HG03025 (cell line): Measurements from ENCODE around the gene IL37.

Experiments used
- ATAC-seq: cut with Tn5 transposase; IDR thresholded peaks from one replicate; pipeline ENCODE4 v1.9.1; 2021; ENCODE audit warnings: mild to moderate bottlenecking, moderate library complexity; ENCODE audit not compliant: unreplicated experiment, low FRiP score

The IL37 gene, protein sequence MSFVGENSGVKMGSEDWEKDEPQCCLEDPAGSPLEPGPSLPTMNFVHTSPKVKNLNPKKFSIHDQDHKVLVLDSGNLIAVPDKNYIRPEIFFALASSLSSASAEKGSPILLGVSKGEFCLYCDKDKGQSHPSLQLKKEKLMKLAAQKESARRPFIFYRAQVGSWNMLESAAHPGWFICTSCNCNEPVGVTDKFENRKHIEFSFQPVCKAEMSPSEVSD

DNA sequence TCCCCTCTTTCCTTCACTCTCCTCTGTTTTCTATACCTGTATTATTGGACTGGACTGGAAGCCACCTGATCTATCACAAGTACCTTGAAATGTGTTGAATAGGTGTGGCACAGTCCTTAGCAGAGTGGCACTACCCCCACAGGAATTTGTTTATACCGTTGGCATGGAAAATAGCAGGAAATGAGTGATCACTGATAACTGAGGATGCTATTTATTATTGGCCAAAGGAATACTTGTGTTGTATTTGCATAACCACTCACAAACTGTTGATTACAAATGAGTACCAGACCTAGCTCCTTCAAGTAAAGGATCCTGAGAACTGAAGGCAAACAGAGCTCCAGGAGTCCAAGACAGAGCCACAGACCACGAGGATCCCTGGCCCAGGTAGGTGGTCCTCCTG is at the start of gene IL37:
TSS of gene IL37 (plus strand) at position 301 of the 400 bp plus-strand sequence. CDS start 1,848 bp downstream, outside the sequence.
- ATAC-seq, result no peak

DNA sequence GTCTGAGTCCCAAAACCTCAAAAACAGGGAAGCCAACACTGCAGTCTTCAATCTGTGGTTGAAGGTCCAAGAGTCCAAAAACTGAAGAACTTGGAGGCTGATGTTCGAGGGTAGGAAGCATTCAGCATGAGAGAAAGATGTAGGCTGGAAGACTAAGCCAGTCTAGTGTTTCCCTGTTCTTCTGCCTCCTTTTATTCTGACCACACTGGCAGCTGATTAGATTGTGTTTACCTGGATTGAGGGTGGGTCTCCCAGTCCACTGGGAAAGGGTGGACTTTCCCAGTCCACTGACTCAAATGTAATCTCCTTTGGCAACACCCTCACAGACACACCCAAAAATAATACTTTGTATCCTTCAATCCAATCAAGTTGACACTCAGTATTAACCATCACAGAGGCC is 46.9 kb upstream of the IL37 start:
- ATAC-seq, result no peak

DNA sequence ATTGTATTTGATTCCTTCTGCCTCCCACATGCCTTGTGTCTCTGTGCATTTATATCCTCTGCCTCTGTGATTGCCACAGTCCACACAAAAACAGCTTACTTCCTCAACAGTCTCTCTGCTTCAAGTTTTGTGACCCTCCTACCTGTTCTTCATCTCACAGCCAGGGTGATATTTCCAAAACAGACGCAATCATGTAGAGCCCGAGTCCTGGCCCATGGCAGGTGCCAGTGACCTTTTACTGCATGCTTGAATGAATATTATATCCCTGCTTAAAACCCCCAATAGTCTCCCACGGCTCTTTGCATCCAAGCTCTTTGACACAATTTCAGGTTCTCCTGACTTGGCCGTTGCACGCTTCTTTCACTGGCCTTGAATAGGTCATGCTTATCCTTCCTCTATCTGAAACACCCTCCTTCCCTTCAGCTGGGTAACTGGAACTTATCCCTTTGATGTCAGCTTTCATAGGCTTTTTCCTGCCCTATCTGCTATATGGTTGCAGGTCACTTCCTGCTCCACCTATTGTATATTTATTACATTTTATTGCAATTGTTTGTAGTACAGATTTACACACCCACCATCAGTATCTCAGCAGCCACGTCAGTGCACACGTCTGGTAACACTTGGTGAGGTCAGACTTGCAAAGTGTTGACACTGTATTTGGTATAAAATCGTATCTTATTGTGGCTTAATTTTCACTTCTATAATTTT is 44.7 kb upstream of the IL37 start:
- no peak for ATAC-seq

DNA sequence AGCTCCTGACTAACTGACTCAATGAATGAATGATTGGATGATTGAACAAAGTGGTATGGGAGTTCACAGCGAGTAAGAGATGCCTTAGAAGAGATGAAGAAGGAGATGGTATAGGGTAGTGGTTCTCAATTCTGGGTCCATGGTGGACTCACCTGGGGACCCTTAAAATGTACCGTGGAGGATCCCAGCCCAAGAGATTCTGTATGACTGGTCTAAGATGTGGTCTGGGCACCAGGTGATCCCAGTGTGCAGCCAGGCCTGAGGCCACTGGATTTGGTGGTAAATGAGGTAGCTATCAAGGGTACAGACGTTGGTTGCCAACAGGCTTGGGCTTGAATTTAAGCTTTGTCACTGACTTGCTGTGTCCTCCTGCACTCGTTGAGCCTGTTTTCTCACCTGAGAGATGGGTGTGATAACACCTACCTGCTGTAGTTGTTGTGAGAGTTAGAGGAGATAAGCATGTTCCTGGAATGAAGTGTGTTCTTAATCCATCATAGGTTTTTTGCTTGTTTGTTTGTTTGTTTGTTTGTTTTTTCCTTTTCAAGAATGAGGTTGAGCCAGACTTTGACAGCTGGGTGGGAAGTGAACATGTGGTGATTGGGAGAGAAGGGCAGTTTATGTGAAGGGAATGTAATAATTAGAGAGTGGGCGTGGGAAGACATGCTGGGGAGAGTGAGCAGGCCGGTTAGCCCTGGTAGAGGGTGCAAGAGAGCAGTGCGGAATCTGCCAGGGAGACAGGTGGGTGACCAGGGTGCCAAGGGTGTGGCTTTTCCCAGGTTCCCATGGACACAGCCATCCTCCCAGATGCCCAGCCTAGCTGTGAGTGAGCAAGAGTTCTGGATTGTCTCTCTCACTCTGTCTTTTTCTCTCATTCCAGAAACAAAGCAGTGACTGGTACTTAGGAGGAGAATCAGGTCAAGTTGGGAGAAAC is 43.0 kb upstream of the IL37 start:
- no peak for ATAC-seq

DNA sequence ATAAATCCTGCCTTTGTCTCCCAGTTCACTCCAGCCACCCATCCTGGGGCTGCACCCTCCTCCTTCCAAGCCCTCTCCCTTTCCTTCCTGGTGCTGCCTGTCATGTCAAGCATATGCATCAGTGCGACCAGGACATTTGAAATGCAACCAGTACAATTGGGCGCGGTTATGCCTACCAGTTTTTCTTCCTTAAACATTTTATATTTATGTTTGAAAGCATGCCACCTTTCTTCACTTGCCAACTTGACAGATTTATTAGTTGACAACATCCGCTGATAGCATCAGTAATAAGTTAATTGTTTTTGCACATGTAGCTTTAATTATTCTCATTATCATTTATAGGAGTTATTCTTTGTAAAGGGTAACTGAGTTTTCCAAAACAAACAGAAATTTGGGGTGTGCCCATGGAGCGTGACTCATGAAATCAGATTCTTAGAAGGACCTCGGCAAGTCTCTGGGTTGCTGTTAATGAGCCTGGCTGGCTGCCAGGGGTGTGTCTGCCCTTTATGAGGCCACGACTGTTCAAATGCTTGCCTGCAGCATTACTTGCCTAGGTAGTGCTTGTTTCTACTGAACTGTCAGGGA is 41.6 kb upstream of the IL37 start:
- ATAC-seq, result no peak

DNA sequence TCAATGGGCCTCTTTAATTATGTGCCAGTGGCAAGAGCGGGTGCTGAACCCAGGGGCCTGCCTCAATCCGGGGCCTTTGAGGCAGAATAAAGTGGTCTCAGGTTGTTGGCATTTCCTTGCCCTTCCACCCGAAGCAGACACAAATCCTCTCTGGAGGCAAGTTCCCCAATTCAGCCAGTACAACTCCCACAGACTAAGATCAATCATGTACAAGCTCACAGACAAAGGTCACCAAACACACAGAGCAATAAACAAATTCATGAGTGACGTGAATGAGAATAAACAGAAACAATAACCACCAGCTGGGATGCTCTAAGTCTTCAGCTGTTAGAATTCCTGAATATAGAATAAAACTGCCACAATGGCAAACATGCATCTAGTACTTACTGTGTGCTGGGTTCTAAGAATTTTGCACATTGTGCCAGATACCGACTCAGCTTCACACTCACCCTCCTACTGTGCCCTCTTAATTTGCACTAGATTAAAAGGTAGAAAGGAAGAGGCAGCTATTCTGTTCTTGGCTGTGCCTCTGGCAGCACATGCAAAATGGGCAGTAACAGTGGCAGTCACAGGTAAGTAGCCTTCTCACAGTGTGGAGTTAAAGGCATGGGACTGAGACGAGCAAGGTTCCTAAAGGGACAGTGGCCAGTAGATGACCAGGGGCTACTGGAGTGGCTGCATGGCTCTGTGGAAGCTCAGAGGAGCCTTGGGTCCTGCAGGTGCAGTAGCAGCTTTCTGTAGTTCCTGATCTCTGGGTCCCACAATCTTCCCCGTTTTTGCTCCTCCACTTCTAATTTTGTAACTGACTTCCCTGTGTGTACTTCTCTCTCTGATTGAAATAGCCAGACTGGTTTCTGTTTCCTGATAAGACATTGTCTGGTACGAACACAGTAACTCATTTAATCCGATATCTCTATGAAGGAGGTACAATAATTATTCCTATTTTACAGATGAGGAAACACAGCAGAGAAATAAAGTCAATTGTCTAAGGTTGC is 39.8 kb upstream of the IL37 start:
- no peak for ATAC-seq

DNA sequence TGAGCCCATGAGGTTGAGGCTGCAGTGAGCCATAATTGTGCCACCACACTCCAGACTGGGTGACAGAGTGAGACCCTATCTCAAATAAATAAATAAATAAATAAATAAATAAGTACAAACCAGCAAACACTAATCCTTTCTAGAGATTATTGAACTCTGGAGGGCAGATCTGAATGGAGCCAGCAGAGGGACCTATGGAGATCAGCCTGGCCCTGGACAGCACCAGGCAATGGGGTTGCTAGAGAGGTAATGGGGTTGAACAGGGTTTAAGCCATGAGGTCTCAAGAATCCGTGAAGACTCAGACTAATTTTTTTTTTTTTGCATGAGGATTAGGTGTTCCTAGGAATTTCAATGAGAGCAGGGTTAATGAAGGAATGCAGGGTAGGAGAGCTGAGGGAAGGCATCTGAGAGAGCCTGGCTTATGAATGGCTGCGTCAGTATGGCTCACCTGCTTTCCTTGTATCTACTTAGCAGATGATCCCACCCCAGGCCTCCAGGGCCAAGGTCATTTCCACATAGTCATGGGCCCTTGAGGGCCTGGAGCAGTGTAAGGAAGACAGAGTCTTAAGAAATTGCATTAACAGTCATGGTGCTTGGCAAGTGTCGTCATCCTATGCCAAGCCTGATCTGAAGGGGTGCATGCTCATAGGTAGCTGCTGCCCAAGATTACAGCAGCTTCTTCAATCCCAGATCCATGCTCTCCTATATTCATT is 34.6 kb upstream of the IL37 start:
- no peak for ATAC-seq

DNA sequence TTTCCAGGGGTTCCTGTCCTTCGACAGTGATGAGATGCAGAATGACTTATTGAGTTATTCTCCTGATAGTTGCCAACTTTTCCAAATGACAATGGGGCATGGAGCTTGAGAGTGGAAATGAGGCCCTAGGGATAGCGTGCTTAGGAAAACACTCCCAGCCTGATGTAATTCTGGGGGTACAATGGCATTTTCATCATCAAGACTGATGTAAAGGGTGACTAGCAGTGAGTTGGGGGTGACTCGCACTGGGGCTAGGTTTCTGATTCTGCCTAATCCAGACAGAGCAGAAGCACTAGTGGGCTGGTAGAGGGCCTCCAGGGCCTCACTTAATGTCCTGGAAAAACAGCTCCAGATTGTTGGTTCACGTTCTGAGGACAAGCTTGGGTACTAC is 34.0 kb upstream of the IL37 start:
- no peak for ATAC-seq

DNA sequence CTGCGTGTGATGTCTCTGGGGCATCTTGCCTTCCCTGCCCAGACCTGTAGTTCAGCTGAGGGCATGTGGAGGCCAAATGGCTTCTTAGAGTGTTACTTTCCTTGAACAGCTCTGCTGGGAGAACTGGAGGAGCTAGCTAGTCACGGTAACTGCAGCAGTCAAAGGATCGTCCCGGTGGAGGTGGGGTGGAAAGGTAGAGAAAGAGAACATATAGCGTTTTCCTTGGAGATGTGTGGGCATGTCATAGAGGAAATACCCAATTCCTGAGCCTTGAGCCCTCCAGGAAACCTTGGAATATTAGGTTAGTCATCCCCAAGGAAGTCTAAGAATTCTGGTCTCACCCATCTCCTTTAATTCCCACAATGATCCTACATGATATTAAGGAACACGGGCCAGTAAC is 33.5 kb upstream of the IL37 start:
- no peak for ATAC-seq

DNA sequence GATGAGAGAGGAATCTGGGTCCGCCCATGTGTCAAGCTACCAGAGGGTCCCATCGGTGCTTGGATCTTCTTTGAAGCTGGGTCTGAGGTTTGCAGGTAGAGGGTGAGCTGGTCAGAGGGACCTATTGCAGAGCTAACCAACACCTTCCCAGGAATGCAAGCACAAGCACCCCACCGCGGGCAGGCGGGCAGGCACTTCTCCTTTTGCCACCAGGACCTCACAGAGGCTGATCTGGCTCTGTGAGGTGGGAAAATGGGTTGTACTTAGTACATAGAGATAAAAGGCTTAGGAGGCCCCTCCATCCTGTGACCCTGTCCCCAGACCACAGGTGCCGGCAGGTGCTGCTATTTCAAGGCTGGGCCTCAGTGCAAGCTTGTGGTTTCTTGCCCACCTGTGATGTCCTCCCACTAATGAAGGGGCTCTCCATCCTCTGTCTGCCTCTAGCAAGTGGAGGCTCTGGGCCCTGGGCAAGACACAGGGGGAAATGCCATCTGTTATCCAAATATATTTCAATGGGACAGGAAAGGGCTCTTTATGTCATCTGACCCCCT is 31.4 kb upstream of the IL37 start:
- ATAC-seq, result no peak

DNA sequence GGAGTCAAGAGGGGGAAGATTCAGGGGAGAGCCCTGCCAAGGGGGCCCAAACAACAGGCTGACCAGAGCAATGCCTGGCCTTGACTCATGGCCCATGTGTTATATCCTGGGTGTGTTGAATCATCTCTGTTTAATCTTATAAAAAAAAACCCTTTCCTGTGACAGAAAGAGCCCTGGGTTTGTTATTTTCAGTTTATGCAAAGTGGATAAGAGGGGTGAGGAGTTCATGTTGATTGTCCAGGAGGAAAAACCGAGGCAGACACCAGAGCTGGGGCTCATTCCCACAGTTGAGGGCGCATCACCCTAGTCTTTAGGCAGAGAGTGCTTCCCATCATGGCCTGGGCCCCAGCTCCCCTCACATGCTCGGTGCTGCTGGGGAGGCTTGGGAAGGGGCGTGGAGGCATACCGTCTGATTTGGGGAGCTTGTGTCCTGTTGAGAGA is 30.9 kb upstream of the IL37 start:
- ATAC-seq, result no peak

DNA sequence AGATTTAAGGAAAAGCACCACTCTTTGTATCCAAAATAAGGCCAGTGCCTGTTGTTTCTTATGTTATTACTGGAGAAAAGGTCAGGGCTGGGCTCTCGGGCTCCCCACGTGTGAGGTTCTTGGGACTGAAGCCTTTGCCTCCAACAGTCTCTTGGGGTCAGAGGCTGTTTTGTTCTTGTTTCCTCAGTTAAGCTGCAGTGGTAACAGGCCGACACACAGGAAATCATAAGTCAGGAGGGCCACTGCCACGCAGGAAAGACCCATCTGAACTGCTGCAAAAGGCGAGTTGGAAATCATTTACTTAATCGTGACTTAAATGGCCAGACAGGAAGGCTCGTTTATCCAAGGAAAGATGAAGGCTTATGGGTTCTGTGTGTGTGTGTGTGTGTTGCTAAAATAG is 30.3 kb upstream of the IL37 start:
- no peak for ATAC-seq

DNA sequence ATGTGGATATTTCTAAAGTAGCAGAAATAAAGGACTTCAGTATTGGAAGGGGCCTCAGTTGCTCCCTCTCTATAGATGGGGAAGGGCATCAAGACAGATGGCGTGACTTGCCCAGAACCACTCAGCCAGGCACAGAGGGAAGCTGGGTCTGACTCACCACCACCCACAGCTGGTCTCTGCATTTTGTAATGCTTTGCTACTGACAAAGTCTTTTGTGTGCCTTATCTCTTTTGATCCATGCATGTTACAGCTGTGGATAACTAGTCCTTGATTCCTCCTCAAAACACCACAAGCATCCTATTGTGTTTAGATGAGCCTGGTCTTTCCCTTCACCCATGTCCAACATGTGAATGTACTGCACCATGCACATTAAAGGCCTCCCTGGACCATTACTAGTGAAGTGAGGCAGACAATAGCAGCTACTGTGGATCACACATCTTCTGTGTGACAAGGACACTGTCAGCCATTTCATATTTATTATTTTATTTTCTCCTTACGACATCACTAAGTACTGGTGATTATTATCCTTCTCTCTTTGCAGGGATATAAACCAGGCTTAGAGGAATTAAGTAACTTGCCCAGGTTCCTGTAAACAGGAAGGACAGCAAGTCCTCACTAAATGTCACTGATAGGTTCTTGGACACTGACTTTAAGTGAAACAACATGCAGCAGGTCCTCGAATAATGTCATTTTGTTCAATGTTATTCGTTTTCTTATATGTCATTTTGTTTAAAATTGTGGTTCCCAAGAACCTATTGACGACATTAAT is 29.6 kb upstream of the IL37 start:
- no peak for ATAC-seq

DNA sequence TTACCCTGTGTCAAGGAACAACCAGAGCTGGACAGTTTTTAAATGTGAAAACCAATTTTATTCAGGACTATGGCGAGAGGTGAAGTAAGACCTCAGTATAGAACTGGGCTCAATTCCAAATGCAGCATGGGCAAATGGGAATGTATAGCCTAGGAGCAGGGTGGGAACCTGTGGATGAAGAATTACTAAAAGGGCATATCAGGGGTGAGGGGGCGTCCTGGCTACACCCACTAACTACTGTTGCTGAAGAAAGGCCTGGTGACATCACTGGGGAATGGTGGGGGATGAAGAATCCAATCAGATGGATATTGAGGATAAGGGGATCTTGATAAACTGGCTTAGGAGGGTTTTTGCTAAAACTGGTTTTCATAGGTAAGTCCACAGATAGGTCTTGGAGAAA is 27.3 kb upstream of the IL37 start:
- no peak for ATAC-seq

DNA sequence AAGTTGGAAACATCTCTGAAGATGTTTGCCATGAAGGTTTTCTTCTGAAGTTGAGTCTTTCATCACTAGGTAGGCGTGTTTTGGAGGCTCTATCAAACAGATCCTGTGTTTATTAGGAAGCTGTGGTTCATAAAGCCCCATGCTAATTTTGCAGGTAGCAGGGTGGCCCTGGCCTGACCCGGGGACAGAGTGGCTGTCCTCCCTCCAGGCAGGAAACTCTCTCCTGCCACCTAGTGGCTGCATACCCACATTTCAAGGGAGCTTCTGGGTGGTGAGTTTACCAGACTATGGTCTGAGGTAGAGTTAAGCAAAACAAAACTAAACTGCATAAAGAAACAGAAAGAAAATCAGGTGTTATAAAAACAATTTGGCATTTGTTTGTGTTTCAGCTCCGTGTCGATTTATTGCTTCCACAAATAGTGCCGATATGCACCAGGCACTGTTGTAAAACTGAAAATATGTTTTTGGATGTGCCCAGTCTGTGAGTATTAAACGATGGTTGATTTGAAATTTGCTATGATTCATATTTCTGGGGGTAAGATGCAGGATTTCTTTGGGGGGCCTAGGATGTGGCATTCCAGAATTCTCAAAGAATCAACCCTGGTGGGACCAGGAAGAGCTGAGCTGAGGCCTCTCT is 26.0 kb upstream of the IL37 start:
- ATAC-seq, result no peak

DNA sequence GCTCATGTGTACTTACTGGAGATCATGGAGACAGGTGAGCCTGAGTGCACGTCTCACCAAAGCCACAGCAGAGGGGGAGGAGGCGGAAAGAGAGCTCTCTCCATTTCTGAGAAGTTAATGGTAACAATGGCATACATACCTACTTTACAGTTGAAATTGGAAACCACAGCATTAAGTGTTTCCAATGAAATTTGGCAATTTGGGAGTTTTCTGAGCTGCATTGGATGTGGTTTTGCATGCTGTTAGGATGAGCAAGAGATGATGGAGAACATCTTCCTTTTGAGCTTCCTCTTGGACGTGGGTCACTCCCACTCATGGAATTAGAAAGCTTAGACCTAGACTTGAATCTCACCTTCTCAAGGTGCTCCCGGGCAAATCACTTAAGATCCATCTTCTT is 25.5 kb upstream of the IL37 start:
- no peak for ATAC-seq

DNA sequence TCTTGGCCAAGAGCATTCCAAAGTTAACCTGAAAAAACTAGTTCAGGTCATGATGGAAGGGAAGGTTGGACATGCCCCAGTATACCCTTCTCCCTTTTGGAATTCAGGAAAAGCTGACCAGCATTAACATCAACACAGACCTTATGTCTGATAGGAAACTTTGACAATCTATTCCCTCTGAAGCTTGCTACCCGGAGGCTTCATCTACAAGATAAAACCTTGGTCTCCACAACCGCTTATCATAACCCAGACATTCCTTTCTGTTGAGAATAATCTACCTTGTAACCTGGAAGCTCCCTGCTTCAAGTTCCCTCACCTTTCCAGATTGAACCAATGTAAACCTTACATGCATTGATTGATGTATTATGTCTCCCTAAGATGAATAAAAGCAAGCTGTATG is 24.7 kb upstream of the IL37 start:
- ATAC-seq, result no peak
